Activated naive CD4-positive, alpha-beta T cell (primary cell): ENCODE measurements around the gene TNFRSF18.
"Not testable (repeated sequence)": the region's sequence is repeated elsewhere in the genome, so short reads cannot be mapped to it uniquely, and the experiment has no call there.

Experiments
- DNase-seq, 4 experiments: peaks; one replicate each; lab custom pipeline; 2025; lab: John Stamatoyannopoulos, UW

The TNFRSF18 gene

DNA sequence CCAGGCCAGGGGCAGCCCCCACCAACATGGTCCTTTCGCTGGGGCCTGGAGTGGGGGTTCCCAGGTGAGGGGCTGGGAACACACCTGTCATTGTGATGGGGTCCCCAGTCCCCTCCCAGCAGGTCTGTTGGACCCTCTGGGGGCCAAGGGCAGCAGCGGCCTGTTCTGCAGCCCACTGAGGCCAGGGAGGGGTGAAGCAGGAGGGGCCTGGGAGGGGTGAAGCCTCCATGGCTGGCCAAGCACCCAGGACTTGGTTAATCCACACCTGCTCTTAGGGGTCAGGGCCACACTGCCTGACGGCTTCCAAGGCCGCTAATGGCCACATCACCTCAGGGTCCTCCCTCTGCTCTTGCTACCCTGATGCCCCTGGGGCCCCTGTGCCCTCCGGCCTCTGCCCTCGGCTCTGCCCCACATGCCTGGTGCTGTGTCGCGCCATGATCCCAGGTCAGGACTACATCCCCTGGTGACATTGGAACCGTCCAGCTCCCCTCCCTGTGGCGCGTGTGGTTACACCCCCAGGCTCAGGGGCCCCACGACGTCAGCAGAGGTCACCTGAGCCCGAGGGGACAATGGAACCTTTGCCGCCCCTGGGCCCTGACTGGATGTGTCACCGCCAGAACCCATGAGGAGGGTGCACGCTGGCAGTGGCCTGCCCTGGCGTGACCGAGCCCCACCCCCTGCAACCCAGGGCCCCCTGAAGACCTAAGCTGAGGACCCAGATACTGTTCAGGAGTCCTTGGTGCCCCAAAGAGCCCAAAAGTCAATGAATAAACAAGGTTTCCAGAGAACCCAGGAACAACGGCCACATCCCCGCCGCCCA lies 7.0 kb downstream of the TNFRSF18 start:
- no peak for DNase-seq

DNA sequence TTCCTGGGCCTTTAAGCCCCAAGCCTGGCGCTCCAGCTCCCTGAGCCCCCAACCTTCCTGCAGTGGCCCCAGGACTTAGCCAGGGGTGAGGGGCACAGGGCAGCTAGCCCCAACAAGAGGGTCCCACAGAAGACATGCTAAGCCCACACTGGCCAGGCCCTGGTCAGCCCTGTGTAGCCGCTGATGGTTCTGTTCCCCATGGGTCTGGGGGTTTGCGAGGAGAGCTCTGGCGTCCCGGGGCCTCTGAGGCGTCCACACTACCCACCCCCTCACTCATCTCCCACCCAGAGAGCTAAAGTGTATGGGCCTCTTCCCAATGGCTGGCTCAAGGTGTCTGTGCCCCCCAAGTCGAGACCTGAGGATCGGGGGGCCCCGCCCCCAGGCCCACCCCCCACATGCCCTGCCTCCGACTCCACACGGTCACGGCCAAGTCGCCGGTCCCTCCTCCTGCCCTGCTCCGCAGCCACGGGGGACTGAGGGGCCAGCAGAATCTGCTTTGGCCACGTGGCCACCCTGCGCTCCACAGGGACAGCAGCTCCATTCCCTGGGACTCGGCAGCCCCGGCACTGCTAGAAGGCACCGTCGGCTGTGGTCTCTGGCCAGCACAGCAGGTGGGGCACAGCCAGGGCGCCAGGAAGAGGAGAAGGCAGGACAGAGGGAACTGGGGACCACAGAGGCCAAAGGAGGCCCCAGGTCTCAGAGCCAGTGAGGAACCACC lies 7.8 kb downstream of the TNFRSF18 start:
- DNase-seq, result no peak

DNA sequence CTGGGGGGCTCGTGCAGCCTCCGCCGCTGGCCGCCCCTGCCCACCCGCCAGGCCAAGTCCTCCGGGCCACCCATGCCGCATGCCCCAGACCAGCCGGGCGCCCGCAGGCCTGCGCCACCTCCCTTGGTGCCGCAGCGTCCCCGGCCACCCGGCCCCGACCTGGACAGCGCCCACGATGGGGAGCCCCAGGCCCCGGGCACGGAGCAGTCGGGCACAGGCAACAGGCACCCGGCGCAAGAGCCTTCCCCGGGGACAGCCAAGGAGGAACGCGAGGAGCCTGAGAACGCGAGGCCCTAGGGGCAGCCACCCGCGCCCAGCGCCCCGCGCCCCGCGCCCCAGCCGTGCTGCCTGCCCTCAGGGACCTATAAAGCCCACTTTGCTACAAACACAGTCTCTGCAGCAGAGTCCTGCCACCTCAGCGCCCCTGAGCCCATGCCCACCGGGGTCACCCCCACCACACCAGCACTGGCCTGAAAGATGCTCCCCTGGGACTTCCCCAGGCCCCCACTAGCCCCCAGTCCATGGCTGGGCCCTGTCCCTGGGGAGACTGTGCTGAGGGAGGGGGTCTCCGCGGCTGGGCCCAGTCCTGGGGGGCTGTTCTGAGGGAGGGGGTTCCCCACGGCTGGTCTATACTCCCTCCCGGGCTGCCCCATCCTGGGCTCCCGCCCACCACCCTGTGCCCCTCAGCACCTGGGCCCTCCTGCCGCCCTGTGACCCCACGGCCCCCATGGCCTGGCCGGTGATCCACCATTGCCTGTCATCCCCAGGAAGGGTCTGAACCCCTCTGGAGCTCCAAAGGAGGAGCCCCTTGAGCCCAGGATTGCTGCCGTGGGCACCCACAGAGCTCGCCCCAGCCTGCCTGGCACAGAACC lies 8.6 kb downstream of the TNFRSF18 start:
- DNase-seq, result no peak

DNA sequence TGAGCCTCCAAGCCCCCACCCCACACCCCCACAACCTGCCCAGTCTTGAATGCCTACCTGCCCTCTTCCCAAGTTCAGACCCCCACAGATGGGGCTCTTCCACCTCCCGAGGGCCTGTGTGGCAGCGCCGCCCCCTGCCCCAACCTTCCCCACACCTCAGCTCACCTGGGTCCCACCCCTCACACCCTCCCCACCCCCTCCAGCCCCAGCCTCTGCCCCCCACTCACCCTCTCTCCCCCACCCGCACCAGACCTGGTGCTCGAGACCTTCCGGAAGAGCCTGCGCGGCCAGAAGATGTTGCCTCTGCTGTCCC lies 9.2 kb downstream of the TNFRSF18 start:
- no peak for DNase-seq

DNA sequence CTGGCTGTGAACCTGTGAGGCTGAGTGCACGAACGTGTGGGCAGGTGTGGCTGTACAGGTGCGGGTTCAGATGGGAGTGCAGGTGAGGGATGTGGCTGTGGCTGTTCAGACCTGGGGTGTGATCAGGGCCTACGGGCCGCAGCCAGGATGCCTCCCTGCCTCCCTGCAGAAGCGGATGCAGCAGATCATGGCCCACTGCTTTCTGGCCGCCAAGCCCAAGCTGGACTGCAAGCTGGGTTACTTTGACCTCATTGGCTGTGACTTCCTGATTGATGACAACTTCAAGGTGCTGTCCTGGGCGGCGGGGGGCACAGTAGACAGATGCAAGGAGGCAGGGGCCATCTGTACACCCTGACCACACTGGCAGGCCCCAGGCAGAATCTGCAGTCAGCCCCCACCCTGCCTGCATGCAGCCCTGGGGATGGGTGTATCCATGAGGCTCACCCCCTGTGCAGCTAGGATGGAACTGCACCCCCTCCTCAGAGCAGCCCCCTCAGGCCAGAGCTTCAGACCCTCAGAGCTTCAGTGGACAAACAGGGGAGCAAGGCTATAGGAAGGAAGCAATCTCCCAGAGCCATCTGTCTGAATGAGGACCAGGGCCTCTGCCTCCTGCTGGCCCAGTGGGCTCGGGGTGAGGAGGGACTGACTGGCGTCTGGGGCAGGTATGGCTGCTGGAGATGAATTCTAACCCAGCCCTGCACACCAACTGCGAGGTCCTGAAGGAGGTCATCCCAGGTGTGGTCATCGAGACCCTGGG lies 9.8 kb downstream of the TNFRSF18 start:
- DNase-seq, result no peak

DNA sequence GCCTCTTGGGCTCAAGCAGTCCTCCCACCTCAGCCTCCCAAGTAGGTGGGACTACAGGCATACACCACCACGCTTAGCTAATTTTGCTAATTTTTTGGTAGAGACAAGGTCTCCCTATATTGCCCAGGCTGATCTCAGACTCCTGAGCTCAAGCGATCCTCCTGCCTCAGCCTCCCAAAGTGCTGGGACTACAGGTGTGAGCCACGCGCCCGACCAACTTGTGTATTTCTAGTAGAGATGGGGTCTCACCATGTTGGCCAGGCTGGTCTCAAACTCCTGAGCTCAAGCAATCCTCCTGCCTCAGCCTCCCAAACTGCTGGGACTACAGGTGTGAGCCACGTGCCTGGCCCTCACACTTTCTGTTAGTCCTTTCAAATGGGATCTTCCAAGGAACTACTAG lies 10.7 kb downstream of the TNFRSF18 start:
- not testable (repeated sequence) for DNase-seq

DNA sequence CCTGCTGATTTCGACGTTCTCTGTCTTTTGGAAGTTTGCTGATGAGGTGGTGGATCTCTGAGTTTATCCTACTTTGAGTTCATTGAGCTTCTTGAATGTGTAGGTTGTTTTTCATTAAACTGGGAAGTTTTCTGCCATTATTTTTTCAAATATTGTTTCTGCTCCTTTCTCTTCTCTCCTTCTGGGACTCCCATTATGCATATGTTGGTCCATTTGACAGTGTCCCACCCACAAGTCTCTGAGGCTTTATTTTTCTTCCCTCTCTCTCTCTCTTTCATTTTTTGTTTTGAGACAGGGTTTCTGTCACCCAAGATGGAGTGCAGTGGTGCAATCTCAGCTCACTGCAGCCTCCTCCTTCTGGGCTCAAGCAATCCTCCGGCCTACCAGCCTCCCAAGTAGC lies 11.7 kb downstream of the TNFRSF18 start:
- no peak for DNase-seq

DNA sequence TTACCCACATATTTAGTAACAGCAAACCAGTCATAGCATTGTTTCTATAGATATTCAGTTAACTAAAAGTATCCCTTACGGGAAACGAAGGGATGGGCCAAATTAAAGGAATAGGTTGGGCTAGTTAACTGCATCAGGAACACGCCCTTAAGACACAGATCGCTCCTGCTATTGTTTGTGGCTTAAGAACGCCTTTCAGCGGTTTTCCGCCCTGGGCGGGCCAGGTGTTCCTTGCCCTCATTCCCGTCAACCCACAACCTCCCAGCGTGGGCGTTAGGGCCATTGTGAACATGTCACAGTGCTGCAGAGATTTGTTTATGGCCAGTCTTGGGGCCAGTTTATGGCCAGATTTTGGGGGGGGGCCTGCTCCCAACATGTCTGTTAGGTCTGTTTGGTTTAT lies 14.7 kb downstream of the TNFRSF18 start:
- DNase-seq, result no peak

DNA sequence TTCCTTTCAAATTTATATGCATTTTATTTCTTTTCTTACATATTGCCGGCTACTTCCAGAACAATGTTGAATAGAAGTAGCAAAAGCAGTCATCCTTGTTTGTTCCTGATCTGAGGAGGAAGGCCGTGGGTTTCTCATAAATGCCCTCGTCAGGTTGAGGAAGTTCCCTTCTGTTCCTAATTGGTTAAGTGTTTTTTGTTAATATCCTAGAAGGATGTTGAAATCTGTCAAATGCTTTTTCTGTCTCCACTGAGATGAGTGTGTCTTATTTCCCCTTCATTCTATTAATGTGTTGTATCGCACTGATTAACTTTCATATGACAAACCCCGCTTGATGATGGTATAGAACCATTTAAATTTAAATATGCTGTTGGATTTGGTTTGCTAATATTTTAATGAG lies 17.3 kb downstream of the TNFRSF18 start:
- no peak for DNase-seq

DNA sequence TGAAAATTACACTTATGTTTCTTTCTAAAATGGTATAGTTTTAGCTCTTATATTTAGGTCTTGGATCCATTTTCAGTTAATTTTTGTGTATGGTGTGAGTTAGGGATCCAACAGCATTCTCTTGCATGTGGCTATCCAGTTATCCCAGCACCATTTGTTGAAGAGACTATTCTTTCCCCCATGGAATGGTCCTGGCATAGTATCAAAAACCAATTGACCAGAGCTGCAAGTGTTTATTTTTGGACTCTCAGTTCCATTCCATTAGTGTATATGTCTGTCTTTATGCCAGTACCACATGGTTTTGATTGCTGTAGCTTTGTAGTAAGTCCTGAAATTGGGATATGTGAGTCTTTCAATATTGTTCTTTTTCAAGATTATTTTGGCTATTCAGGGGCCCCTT lies 18.5 kb downstream of the TNFRSF18 start:
- no peak for DNase-seq

DNA sequence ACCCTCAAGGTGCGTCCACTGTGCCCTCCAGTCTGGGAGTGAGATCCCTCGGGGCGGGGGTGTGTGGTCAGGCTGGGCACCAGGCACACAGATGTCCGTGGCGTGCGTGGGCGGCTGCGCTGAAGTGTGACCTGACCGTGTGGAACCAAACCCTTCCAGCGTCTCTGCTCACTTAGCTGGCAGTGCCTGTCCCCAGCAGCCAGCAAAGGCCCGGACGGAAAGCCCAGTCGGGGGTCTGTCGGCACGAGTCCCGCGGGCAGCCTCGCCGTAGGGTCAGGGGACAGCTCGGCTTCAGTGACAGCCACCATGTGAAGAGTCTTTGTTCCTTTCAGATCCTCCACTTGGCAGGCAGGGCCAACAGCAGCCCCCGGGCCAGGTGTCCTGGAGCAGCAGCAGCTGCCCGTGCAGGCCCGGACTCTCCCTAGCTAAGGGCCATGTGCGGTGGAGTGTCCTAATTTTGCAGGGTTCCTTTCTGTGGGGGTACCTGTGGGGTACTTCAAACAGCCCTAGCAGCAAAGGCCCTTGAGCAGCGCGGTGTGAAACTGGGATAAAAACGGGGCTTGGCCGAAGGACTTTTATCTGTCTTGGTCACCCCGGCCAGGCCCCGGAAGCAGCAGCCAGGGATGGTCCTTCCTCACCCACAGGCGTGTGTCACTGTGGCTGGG lies 21.2 kb downstream of the TNFRSF18 start:
- no peak for DNase-seq

DNA sequence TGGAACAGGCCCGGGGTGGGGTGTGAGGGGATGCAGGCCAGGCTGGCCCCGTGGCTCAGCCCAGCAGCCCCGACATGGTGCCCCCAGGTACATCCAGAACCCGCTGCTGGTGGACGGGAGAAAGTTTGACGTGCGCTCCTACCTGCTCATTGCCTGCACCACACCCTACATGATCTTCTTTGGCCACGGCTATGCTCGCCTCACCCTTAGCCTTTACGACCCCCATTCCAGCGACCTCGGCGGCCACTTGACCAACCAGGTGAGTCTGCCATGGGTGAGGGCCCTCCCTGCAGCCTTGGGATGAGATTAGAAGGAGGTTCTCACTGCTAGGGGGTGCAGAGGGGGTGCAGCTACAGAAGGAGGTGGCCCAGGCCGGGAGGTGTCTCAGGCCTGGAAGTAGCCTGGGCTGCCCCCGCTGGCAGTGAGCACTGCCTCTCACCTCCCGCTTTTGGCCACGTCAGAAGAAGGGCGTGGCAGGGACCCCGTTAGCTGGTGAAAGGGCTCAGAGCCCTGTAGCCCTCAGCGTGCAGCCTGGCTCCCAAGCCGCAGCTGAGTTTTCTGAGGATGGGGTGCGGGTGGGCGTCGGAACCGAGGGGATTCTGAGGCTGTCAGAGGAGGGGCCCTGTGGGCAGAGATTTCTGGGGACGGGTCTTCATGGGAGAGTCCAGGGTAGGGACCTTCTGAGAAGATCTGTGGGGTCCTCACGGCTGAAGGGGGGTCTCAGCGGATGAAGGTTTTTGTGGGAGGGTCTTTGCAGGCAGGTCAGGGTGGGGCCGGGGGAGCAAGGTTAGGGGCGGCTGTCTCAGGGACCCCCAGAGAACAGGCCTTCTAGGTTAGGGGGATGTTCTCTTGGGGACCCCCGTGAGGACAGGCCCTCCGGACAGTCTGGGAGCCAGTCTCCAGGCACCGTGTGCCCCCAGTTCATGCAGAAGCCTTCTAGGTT lies 22.3 kb downstream of the TNFRSF18 start:
- no peak for DNase-seq

DNA sequence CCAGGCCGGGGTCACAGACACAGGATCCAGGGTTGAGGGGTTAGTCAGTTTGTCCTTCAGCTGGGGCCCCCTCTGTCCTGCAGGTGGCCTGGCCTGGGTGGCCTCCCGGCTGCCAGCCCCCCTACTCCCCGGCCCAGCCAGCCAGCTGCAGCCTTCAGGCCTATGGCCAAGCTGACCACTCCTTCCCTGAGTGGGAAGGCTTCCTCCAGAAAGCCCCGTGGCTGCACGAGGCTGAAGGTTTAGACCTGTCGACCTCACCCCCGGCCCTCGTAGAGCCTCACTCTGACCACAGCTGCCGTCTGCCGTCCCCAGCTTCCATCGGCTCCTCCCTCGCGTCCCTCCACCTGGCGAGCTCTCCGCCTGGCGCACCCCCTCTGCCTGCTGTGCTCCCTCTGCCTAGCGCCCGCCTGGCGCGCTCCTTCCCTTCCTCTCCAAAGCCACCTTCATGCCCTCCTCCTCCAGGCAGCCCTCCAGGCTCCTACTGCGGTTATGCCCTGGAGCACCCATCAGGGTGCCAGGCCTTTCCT lies 23.1 kb downstream of the TNFRSF18 start:
- no peak for DNase-seq

DNA sequence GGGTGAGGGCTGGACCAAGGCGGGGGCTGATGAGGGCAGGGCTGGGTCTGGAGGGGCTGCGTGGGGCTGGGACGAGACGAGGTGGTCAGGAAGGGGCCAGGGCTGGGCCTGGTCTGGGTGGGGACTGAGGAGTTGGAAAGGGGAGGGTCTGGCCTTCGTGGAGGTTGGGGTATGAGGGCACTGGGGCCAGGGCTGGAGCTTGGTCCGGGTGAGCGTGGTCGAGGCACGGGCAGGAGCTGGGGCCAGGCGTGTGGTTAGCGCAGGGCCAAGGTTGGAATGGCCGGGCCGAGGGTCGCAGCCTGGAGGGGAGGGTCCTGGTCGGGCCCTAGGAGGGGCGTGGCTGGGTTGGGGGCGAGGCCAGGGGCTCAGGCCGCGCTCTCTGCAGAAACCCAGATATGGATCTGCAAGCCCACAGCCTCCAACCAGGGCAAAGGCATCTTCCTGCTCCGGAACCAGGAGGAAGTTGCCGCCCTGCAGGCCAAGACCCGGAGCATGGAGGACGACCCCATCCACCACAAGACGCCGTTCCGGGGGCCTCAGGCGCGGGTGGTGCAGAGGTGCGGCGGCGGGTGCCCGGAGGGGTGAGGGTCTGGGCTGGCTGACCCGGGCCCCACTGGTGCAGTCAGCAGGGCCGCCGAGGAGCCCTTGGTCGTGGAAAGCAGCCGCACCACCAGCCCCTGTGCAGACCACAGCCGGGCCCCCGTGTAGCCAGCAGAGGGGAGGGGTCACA lies 23.7 kb downstream of the TNFRSF18 start:
- no peak for DNase-seq

DNA sequence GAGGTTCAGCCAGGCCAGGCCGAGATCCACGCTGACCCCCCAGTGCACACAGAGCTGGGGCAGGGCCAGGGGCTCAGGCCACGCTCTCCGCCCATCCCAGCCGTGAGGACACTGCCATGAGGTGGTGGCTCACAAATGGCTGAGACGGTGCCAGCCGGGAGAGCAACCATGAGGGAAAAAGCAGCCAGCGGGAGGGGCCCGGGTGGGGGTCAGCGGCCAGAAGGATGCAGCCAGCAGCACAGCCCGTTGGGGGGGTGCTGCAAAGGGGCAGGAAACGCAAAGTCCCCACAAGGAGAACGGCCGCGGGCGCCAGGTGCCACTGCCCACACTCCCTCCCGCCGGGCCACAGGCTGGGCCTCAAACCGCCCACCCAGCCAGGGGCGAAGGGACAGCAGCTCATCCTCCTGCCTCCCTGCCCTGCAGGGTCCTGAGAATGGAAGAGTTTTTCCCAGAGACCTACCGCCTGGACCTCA lies 24.4 kb downstream of the TNFRSF18 start:
- DNase-seq, result no peak

DNA sequence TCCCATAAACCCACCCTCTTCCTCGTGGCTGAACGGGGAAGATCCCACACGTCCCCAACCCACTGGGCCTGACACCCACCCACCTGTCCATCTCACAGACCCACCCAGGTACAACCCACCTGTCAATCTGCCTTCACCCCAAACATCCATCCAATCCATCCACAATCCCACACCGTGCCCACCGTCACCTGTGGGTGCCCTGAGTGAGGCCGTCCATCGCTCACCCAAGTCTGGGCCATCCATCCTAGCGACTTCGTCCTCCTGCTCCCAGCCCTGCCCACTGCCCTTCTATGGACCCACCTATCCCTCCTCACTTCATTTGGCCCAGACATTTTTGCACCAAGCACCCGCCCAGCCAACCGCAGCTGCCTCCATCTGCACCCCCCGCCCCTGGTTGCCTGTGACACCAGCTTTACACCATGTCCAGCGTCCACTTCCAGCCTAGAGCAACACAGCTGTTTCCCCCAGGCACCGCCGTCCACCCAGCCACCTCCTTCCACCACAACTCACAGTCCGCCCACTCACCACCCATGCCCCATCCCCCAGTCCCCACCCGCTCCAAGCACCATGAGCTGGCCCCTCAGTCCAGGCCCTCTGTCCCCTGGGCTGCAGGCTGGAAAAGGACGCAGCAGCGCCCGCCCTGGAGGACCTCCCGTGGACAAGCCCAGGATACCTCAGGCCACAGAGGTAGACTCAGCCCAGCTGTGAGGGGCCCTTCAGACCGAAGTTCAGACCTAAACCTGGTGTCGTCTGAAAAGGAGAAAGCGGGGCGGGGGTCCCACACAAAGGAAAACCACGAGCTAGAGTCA lies 25.1 kb downstream of the TNFRSF18 start:
- DNase-seq, result no peak

DNA sequence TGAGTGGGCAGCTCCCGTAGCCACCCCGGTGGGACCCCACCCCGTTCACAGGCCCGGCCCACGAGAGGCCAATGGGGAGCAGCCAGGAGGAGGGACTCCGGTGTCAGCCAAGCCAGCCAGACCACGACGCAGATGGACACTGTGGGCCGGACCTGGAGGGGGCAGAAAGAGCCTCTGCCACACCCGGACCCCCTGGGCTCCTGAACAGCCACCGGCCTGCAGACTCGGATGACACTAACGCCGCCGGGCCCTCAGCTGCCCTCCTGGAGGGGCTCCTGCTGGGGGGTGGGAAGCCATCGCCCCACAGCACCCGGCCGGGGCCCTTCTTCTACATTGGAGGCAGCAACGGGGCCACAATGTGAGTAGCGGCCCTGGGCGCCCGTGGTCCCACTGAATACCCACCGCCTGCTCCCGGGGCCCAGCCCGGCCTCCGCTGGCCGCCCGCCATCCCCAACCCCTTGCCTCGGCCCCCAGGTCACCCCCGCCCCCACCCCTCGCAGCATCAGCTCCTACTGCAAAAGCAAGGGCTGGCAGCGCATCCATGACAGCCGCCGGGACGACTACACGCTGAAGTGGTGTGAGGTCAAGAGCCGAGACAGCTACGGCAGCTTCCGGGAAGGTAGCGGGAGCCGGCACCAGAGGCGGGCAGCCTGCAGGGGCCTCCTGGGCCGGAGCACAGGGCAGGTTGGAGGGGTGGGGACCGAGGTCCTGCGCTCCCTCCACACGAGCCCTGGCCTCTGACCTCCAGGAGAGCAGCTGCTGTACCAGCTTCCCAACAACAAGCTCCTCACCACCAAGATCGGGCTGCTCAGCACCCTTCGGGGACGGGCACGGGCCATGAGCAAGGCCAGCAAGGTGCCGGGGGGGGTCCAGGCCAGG lies 26.2 kb downstream of the TNFRSF18 start:
- DNase-seq, result no peak
